IMR-90 (cell line): ENCODE data around the gene ELP6. TPM values are rescaled to one million over a fixed set of nuclear protein-coding genes. Genes with fewer than 3 reads are reported as not detected.

ENCODE experiments used
- ATAC-seq: fragments of 200-7000 bp; cut with Tn5 transposase; 2 replicates; pipeline ENCODE4 v1.9.1; 2020; ENCODE audit warnings: low read depth, mild to moderate bottlenecking, moderate library complexity
- BruUV-seq: library from RNA; stranded (reverse); fragments of 400-500 nt; replicated peaks from 2 replicates; lab custom pipeline; 2021; lab: Mats Ljungman, UMichigan
- CTCF ChIA-PET: fragments of 300-600 bp; formaldehyde crosslinking; extraction: SDS; loops from one replicate; lab custom pipeline; 2021; ENCODE audit warnings: antibody characterized with exemption; lab: Yijun Ruan, JAX
- POLR2A ChIA-PET: fragments of 300-600 bp; sonication (Branson Sonifier 250); formaldehyde crosslinking; loops from one replicate; lab custom pipeline; 2022; ENCODE audit warnings: antibody characterized with exemption; ENCODE audit not compliant: unreplicated experiment; lab: Charles Lee
- DNase-seq: peaks from one replicate; pipeline ENCODE4 v3.0.0; 2013
- H2AFZ ChIP-seq: replicated peaks from 2 replicates; pipeline ENCODE3; 2013; ENCODE audit warnings: low read length, mild to moderate bottlenecking; ENCODE audit not compliant: poor library complexity
- H2AK5ac ChIP-seq: 2 replicates; pipeline ENCODE4 v1.6.1; 2013; ENCODE audit warnings: low read depth, low read length, inconsistent platforms
- H2AK9ac ChIP-seq: replicated peaks from 2 replicates; pipeline ENCODE3; 2013; ENCODE audit warnings: mild to moderate bottlenecking, low read depth, low read length, moderate library complexity; ENCODE audit not compliant: poor library complexity
- H2BK120ac ChIP-seq: 2 replicates; pipeline ENCODE4 v1.6.1; 2013; ENCODE audit warnings: low read depth, low read length, inconsistent platforms
- H2BK15ac ChIP-seq: 3 replicates; pipeline ENCODE4 v1.6.1; 2013; ENCODE audit warnings: low read depth, low read length, inconsistent platforms
- H2BK20ac ChIP-seq: 2 replicates; pipeline ENCODE4 v1.6.1; 2013; ENCODE audit warnings: low read depth, mild to moderate bottlenecking, inconsistent platforms, low read length, moderate library complexity
- H2BK5ac ChIP-seq: 2 replicates; pipeline ENCODE4 v1.6.1; 2013; ENCODE audit warnings: mild to moderate bottlenecking, low read depth, low read length, inconsistent platforms; ENCODE audit not compliant: poor library complexity, severe bottlenecking
- H3K14ac ChIP-seq: replicated peaks from 2 replicates; pipeline ENCODE4 v1.6.1; 2013; ENCODE audit warnings: low read depth, low read length, inconsistent platforms
- H3K18ac ChIP-seq: 2 replicates; pipeline ENCODE4 v1.6.1; 2013; ENCODE audit warnings: low read depth, low read length, control low read depth
- H3K23ac ChIP-seq: 2 replicates; pipeline ENCODE4 v1.6.1; 2013; ENCODE audit warnings: low read depth, low read length, inconsistent platforms
- H3K27ac ChIP-seq: 2 replicates; pipeline ENCODE4 v1.5.1; 2013; ENCODE audit warnings: mild to moderate bottlenecking, control low read depth, low read length; ENCODE audit not compliant: insufficient read depth
- H3K27me3 ChIP-seq: 2 replicates; pipeline ENCODE4 v1.6.1; 2013; ENCODE audit warnings: low read length; ENCODE audit not compliant: control insufficient read depth, insufficient read depth
- H3K36me3 ChIP-seq: 2 replicates; pipeline ENCODE4 v1.6.1; 2013; ENCODE audit warnings: low read length, mixed read lengths; ENCODE audit not compliant: control insufficient read depth, insufficient read depth
- H3K4ac ChIP-seq: 2 replicates; pipeline ENCODE4 v1.6.1; 2013; ENCODE audit warnings: low read depth, low read length, inconsistent platforms
- H3K4me1 ChIP-seq: 2 replicates; pipeline ENCODE4 v1.6.1; 2013; ENCODE audit warnings: low read length, mixed read lengths; ENCODE audit not compliant: control insufficient read depth, insufficient read depth
- H3K4me2 ChIP-seq: 2 replicates; pipeline ENCODE4 v1.6.1; 2013; ENCODE audit warnings: low read depth, mild to moderate bottlenecking, control low read depth, low read length, moderate library complexity
- H3K4me3 ChIP-seq: 2 replicates; pipeline ENCODE4 v1.5.1; 2013; ENCODE audit warnings: low read depth, mild to moderate bottlenecking, control low read depth, low read length, moderate library complexity; ENCODE audit not compliant: insufficient read depth
- H3K56ac ChIP-seq: 2 replicates; pipeline ENCODE4 v1.6.1; 2013; ENCODE audit warnings: low read length, inconsistent platforms; ENCODE audit not compliant: insufficient read depth; ENCODE audit errors: extremely low read depth
- H3K79me1 ChIP-seq, 2 experiments: 2 replicates each; pipeline ENCODE4 v1.6.1; 2013; ENCODE audit warnings: low read length in 2 of 2, inconsistent platforms in 1 of 2, low read depth in 1 of 2
- H3K9ac ChIP-seq: 2 replicates; pipeline ENCODE4 v1.6.1; 2013; ENCODE audit warnings: low read depth, low read length, control low read depth
- H3K9me1 ChIP-seq: 2 replicates; pipeline ENCODE4 v1.6.1; 2013; ENCODE audit warnings: low read length, inconsistent platforms; ENCODE audit not compliant: insufficient read depth
- H3K9me3 ChIP-seq: 2 replicates; pipeline ENCODE4 v1.6.1; 2013; ENCODE audit warnings: low read length; ENCODE audit not compliant: control insufficient read depth, insufficient read depth
- H4K20me1 ChIP-seq: 2 replicates; pipeline ENCODE4 v1.6.1; 2013; ENCODE audit warnings: low read length, inconsistent platforms; ENCODE audit not compliant: insufficient read depth
- H4K5ac ChIP-seq: 2 replicates; pipeline ENCODE4 v1.6.1; 2013; ENCODE audit warnings: mild to moderate bottlenecking, low read depth, low read length, control low read depth
- H4K8ac ChIP-seq, 2 experiments: 2 replicates each; pipeline ENCODE4 v1.6.1; 2013; ENCODE audit warnings: low read depth in 2 of 2, low read length in 2 of 2, control low read depth in 1 of 2, inconsistent platforms in 1 of 2
- H4K91ac ChIP-seq: 2 replicates; pipeline ENCODE4 v1.6.1; 2013; ENCODE audit warnings: low read depth, low read length, inconsistent platforms; ENCODE audit not compliant: insufficient read depth
- BHLHE40 ChIP-seq: fragments of 150-350 bp; IDR thresholded peaks from 2 replicates; pipeline ENCODE4 v1.6.1; 2016; ENCODE audit warnings: mild to moderate bottlenecking, low read depth, low read length
- CEBPB ChIP-seq: IDR thresholded peaks from 2 replicates; pipeline ENCODE4 v1.6.1; 2012; ENCODE audit warnings: low read depth, low read length, improper control_type of control experiment
- MAFK ChIP-seq: IDR thresholded peaks from 2 replicates; pipeline ENCODE4 v1.6.1; 2012; ENCODE audit warnings: low read depth, low read length, improper control_type of control experiment
- MAZ ChIP-seq: IDR thresholded peaks from 2 replicates; pipeline ENCODE4 v1.6.1; 2012; ENCODE audit warnings: low read depth, mild to moderate bottlenecking, low read length, improper control_type of control experiment, moderate library complexity, borderline replicate concordance
- NFE2L2 ChIP-seq: fragments of 150-350 bp; IDR thresholded peaks from 2 replicates; pipeline ENCODE4 v1.6.1; 2016; ENCODE audit warnings: low read depth, mild to moderate bottlenecking, low read length
- POLR2A ChIP-seq: IDR thresholded peaks from 2 replicates; pipeline ENCODE4 v1.6.1; 2012; ENCODE audit warnings: mild to moderate bottlenecking, low read depth, low read length
- RAD21 ChIP-seq: IDR thresholded peaks from 2 replicates; pipeline ENCODE4 v1.6.1; 2012; ENCODE audit warnings: low read length, improper control_type of control experiment
- SMC3 ChIP-seq: fragments of 150-350 bp; IDR thresholded peaks from 2 replicates; pipeline ENCODE4 v1.6.1; 2016; ENCODE audit warnings: low read depth, mild to moderate bottlenecking, antibody characterized with exemption, low read length, moderate library complexity
- WGBS, 2 experiments: methylation state at CpG; one replicate each; pipeline versions ENCODE4 v1.1.5 to v1.1.7; 2013; ENCODE audit warnings: missing lambda C conversion rate in 2 of 2; ENCODE audit not compliant: insufficient read length in 1 of 2; ENCODE audit errors: extremely low coverage in 2 of 2; 5-methylcytosine and 5-hydroxymethylcytosine counted together
- dilution Hi-C: fragments of 300-500 bp; cut with HindIII; formaldehyde crosslinking; loops from one replicate; pipeline ENCODE4 v1.14.3; 2018; ENCODE audit warnings: low sequenced_read_pairs; ENCODE audit not compliant: unreplicated experiment
- in situ Hi-C: fragments of 300-500 bp; cut with MboI; formaldehyde crosslinking; loops from 3 replicates; pipeline ENCODE4 v1.14.3; 2019; ENCODE audit warnings: low sequenced_read_pairs, inconsistent platforms, mixed read lengths
- intact Hi-C: fragments of 100-400 bp; cut with micrococcal nuclease; formaldehyde crosslinking; loops from 2 replicates; pipeline ENCODE4 v1.10.0; 2022
- polyA plus RNA-seq, 3 experiments: library from polyadenylated mRNA; depleted of rRNA; stranded (reverse); fragments of >200 nt; gene quantifications; 2 replicates each; pipeline ENCODE4 v1.2.3, GENCODE V29; 2012; ENCODE audit warnings: low replicate concordance in 1 of 3
- total RNA-seq: library from RNA; depleted of rRNA; stranded (reverse); fragments of >200 nt; gene quantifications from 2 replicates; pipeline ENCODE4 v1.2.3, GENCODE V29; 2012
- TF ChIP-seq, protein P1 (sequence below): fragments of 150-350 bp; IDR thresholded peaks from 2 replicates; pipeline ENCODE4 v1.6.1; 2016; ENCODE audit warnings: low read depth, mild to moderate bottlenecking, low read length, moderate library complexity, borderline replicate concordance

Gene ELP6
- total and polyA plus RNA-seq, 2 of the 4 experiments (the other 2 are of a cell fraction), result 31.4 to 44.9 TPM

DNA sequence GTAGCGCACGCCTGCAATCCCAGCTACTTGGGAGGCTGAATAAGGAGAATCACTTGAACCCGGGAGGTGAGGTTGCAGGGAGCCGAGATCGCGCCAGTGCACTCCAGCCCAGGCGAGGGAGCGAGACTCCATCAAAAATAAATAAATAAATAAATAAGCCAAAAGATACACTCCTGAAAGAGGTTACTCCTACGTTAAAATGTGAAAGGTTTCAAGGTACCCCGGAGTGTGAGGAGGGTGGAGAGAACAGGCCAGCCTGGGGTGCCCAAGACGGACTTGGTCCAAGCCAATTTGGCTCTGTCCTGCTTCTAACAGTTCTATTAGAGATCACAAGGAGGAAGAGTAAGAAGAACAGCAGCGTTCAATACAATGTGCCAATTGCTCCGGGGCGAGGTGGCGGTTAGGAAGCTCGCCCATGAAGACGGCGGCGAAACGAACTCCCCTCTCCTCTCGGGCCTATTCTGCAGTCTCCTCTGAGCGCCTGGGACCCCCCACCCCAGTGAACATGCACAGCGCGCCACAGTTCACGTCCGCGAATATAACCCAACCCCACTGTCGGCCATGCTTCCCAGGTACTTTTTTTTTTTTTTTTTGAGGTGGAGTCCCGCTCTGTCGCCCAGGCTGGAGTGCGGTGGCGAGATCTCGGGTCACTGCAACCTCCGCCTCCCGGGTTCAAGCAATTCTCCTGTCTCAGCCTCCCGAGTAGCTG lies 942 bp downstream of the ELP6 start:
- H3K23ac ChIP-seq, result peak overlapping the region; percentile 99
- peak overlapping the region; percentile 29; the same call in 1 of the 3 replicates for H2BK15ac ChIP-seq
- peak overlapping the region; percentile 67 for H3K27ac ChIP-seq
- peak overlapping the region; percentile 98 for H3K9ac ChIP-seq
- H3K4me3 ChIP-seq, result peak overlapping the region; percentile 69
- peak overlapping the region; percentile 76 to 92 for H4K8ac ChIP-seq
- peak overlapping the region; percentile 58 for H4K91ac ChIP-seq
- peak overlapping the region; percentile 39 for H2BK5ac ChIP-seq
- intact Hi-C loops, result loop anchor here (1.0 kb wide), 1 partner anchor 91 kb away; no protein-coding TSS in a partner anchor
- dilution Hi-C loops, result no loop called here
- peak overlapping the region; percentile 61; the same call in 1 of the 2 replicates for H2BK120ac ChIP-seq
- no peak overlapping the region for H2BK20ac ChIP-seq
- WGBS, 2 experiments, result 100% methylated on average over 1 of the region's 36 CpGs; no CpG with 5 or more reads in 1 of the 2 experiments
- H3K27me3 ChIP-seq, result no peaks in the 10 kb centered on the region
- in situ Hi-C loops, result no loop called here
- peak overlapping the region; percentile 93 for H3K4ac ChIP-seq
- DNase-seq (no peak), ATAC-seq (peak; percentile 4)
- peak overlapping the region; percentile 98 for H2AK9ac ChIP-seq
- H3K9me1 ChIP-seq, result peaks cover 6% of the 10 kb centered on the region
- no TSS peak for BruUV-seq
- H3K56ac ChIP-seq, result peak overlapping the region; percentile 36; the same call in 1 of the 2 replicates
- H3K4me2 ChIP-seq, result peak overlapping the region; percentile 100
- no peaks in the 10 kb centered on the region for H3K9me3 ChIP-seq
- H3K14ac ChIP-seq, result peak overlapping the region; percentile 98
- H2AK5ac ChIP-seq, result peak overlapping the region; percentile 77
- peaks cover 13% of the 10 kb centered on the region for H3K36me3 ChIP-seq
- H3K18ac ChIP-seq, result peak overlapping the region; percentile 56; the same call in 1 of the 2 replicates
- no peak for TF ChIP-seq POLR2A
- TF ChIP-seq MAZ, result no peak
- TF ChIP-seq SMC3, result no peak
- no peak for TF ChIP-seq BHLHE40
- TF ChIP-seq MAFK, result no peak
- no peak for TF ChIP-seq CEBPB
- no peak for TF ChIP-seq NFE2L2
- TF ChIP-seq, protein P1, sequence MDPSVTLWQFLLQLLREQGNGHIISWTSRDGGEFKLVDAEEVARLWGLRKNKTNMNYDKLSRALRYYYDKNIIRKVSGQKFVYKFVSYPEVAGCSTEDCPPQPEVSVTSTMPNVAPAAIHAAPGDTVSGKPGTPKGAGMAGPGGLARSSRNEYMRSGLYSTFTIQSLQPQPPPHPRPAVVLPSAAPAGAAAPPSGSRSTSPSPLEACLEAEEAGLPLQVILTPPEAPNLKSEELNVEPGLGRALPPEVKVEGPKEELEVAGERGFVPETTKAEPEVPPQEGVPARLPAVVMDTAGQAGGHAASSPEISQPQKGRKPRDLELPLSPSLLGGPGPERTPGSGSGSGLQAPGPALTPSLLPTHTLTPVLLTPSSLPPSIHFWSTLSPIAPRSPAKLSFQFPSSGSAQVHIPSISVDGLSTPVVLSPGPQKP, result no peak
- no peak for TF ChIP-seq RAD21
- H3K79me1 ChIP-seq, result peaks cover 24 to 33% of the 10 kb centered on the region in 2 experiments
- peak overlapping the region; percentile 94 for H2AFZ ChIP-seq
- ChIA-PET CTCF (no interaction called here), POLR2A (no interaction called here)
- H4K5ac ChIP-seq, result peak overlapping the region; percentile 99
- no peaks in the 10 kb centered on the region for H4K20me1 ChIP-seq
- peaks cover 2% of the 10 kb centered on the region; the same call in 1 of the 2 replicates for H3K4me1 ChIP-seq
